ENCODE results near the gene FAHD2A.

The FAHD2A gene

DNA sequence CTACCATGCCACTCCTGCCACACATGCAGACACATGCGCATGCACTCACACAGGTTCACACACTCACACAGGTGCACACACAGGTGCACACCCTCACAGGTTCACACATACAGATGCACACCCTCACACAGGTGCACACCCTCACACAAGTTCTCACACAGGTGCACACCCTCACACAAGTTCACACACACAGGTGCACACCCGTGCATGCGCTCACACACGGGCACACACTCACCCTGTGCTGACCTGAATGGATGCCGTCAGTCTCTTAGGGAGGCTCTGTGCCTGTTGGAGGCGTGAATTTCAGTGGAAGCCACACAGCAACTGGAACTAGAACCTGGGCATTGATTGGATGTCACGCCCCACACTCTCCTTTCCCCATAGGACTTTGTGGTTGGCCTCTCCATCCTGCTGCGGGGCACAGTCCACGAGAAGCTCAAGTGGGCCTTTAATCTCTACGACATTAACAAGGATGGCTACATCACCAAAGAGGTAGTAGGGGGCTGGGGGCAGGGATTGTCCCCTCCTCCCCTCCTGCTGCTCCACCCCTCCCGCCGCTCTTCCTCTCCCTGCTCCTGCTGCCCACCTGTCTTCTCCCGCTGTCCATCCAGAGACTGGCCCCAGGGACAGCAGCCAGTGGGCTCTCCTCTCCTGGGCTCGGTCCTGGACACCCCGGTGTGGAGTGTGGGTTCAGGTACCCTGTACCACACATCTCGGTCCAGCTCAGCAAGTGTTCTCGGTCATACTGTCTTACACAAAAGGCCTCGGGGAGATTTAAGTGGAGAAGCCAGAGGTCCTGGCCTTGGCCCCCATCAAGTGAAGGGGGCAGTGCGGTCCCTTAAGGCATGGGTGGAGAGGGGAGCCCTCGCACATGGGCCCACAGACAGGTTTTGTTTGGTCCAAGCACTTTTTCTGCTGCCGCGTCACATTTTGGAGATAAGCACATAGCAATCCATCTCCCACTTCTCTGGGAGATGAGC, 21.0 kb upstream of the FAHD2A start:
- DNase-seq (ENCODE audit: low read depth): no peak
- H3K4me3 ChIP-seq (replicated peaks; ENCODE audit: low read depth, low read length): no peak overlapping the region
- TF ChIP-seq, protein P1, sequence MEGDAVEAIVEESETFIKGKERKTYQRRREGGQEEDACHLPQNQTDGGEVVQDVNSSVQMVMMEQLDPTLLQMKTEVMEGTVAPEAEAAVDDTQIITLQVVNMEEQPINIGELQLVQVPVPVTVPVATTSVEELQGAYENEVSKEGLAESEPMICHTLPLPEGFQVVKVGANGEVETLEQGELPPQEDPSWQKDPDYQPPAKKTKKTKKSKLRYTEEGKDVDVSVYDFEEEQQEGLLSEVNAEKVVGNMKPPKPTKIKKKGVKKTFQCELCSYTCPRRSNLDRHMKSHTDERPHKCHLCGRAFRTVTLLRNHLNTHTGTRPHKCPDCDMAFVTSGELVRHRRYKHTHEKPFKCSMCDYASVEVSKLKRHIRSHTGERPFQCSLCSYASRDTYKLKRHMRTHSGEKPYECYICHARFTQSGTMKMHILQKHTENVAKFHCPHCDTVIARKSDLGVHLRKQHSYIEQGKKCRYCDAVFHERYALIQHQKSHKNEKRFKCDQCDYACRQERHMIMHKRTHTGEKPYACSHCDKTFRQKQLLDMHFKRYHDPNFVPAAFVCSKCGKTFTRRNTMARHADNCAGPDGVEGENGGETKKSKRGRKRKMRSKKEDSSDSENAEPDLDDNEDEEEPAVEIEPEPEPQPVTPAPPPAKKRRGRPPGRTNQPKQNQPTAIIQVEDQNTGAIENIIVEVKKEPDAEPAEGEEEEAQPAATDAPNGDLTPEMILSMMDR (IDR thresholded peaks at IDR 0.05; ENCODE audit: low read length, missing control alignments): no peak

DNA sequence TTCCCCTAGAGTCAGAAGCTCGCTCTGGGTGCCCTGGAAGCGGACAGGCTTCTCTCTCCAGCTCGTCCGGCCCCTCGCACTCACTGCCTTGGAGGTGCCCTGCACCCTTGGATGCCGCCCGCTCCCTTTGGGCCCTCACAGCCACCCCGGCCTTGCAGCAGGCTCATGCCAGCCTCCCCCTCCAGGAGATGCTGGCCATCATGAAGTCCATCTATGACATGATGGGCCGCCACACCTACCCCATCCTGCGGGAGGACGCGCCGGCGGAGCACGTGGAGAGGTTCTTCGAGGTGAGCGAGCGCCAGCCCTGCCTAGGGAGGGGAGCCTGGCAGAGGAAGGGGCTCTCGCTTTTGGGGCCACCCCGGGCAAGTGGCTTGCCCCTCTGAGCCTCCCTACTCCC, 20.3 kb upstream of the FAHD2A start:
- TF ChIP-seq, protein P1 (IDR thresholded peaks at IDR 0.05; ENCODE audit: low read length, missing control alignments): no peak
- no peak overlapping the region for H3K4me3 ChIP-seq (replicated peaks; ENCODE audit: low read depth, low read length)
- DNase-seq (ENCODE audit: low read depth): no peak

DNA sequence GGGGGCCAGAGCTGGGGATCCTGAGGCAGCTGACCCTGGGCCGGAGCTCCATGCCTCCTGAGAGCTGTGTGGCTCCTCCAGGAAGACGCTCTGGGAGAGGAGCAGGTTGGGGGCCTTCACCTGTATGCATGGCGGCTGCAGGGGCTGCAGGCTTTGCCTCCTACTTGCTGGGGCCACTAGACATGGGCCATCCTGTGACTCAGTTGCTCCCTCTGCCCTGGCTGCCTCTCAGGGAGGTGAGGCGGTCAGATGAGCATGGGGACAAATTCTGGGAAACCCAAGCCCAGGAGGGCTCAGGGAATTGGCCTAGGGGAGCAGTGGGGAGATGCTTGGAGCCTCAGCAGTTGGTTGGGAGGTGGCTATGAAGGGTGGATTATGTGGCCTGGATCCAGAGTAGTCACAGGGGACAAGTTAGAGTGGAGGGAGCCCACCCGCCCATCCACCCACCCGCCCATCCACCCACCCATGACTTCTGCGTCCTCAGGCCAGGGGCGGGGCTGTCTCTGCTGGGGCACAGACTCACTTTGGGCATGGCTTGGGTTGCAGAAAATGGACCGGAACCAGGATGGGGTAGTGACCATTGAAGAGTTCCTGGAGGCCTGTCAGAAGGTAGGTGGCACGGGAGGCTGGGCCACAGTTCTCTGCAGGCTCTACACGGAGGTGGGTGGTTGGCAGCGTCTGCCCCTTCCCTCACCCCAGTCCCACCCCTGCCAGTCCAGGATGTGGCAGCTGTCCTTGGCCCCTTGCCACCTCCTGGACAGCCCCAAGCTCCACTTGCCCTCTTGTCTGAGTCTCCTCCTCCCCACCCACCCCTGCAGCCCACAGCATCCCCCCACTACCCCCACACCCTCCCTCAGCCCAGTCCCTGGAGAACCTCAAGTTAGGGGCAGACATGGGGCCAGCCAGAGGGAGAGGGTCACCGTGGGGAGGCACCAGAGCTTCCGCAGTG, 19.5 kb upstream of the FAHD2A start:
- TF ChIP-seq, protein P1 (IDR thresholded peaks at IDR 0.05; ENCODE audit: low read length, missing control alignments): no peak
- no peak for DNase-seq (ENCODE audit: low read depth)
- H3K4me3 ChIP-seq (replicated peaks; ENCODE audit: low read depth, low read length): no peak overlapping the region

DNA sequence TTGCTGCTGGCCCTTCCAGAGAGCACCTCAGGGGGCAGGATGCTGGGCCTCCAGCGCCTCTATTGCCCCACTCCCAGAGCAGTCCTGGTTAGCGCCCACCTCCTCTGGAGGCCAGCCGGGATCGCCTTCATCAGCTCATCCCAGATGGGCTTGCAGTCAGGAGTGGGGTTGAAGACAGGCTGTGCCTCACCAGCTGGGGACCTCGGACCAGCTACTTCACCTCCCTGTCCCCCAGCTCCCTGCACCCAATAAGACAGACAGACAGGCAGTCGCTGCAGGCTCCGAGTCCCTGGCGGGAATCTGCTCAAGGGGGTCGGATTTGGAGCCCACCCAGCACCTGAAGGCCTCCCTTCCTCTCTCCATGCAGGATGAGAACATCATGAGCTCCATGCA, 18.9 kb upstream of the FAHD2A start:
- TF ChIP-seq, protein P1 (IDR thresholded peaks at IDR 0.05; ENCODE audit: low read length, missing control alignments): no peak
- no peak for DNase-seq (ENCODE audit: low read depth)
- no peak overlapping the region for H3K4me3 ChIP-seq (replicated peaks; ENCODE audit: low read depth, low read length)

DNA sequence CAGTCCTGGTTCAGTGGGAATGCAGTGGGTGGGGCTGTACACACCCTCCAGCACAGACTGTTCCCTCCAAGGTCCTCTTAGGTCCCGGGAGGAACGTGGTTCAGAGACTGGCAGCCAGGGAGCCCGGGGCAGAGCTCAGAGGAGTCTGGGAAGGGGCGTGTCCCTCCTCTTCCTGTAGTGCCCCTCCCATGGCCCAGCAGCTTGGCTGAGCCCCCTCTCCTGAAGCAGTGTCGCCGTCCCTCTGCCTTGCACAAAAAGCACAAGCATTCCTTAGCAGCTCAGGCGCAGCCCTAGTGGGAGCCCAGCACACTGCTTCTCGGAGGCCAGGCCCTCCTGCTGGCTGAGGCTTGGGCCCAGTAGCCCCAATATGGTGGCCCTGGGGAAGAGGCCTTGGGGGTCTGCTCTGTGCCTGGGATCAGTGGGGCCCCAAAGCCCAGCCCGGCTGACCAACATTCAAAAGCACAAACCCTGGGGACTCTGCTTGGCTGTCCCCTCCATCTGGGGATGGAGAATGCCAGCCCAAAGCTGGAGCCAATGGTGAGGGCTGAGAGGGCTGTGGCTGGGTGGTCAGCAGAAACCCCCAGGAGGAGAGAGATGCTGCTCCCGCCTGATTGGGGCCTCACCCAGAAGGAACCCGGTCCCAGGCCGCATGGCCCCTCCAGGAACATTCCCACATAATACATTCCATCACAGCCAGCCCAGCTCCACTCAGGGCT, 17.5 kb upstream of the FAHD2A start:
- H3K4me3 ChIP-seq (replicated peaks; ENCODE audit: low read depth, low read length): no peak overlapping the region
- TF ChIP-seq, protein P1 (IDR thresholded peaks at IDR 0.05; ENCODE audit: low read length, missing control alignments): no peak
- no peak for DNase-seq (ENCODE audit: low read depth)

DNA sequence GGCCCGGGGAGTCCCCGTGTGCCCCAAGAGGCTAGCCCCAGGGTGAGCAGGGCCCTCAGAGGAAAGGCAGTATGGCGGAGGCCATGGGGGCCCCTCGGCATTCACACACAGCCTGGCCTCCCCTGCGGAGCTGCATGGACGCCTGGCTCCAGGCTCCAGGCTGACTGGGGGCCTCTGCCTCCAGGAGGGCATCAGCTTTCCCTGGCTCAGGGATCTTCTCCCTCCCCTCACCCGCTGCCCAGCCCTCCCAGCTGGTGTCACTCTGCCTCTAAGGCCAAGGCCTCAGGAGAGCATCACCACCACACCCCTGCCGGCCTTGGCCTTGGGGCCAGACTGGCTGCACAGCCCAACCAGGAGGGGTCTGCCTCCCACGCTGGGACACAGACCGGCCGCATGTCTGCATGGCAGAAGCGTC, 16.9 kb upstream of the FAHD2A start:
- TF ChIP-seq, protein P1 (IDR thresholded peaks at IDR 0.05; ENCODE audit: low read length, missing control alignments): no peak
- H3K4me3 ChIP-seq (replicated peaks; ENCODE audit: low read depth, low read length): no peak overlapping the region
- DNase-seq (ENCODE audit: low read depth): no peak

Data from fibroblast of pulmonary artery (primary cell).